ENCODE data around the gene ZNF333.

ZNF333 gene

DNA sequence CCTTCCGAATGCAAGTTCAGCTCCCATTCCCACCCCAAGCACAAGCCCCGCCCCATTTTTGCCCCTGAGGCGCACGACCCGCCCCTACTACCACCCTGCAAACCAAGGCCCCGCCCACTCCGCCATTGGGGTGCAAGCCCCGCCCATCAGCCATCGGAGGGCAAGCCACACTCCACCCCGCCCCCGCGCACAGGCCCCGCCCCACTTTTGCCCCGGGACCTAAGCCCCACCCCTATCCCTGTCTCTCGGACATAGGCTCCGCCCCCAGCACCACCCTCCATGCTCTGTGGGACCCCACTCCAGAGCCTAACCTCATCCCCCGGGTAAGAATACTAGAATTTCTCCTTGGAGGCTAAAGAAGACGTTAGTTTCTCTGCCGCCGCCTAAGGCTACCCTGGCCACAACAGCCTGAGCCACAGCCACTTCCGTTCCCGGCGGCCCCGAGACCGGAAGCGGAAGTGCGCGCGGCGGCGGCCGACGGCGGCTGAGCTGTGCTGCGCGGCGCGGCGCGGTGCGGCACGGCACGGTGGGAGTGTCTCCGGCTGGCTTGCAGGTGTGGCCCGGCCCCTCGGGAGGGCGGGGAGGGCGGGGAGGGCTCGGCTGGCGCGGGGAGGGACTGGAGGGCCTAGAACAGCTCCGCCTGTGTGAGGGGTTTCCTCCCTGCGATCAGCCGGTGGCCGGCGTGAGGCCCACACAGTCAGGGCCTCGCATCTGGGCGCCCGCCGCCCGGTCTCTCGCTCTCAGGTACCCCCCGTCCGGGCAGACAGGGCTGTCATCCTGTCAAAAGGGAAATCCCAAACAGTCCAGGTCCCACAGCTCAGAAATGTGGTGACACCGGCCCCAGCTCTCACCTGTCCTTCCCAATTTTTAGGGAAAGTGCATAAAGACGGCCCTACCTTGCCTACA, at the start of gene ZNF333:
Gene ZNF333, plus strand, starts transcription at position 451 of the 906 bp plus-strand sequence. CDS start 3,444 bp downstream, outside the sequence.
- peak within 1 kb of the TSS; percentile 91 for H3K4me3 ChIP-seq (ENCODE audit: low read length)
- DNase-seq (ENCODE audit: low read depth): peak; percentile 83
- TF ChIP-seq, protein P1, sequence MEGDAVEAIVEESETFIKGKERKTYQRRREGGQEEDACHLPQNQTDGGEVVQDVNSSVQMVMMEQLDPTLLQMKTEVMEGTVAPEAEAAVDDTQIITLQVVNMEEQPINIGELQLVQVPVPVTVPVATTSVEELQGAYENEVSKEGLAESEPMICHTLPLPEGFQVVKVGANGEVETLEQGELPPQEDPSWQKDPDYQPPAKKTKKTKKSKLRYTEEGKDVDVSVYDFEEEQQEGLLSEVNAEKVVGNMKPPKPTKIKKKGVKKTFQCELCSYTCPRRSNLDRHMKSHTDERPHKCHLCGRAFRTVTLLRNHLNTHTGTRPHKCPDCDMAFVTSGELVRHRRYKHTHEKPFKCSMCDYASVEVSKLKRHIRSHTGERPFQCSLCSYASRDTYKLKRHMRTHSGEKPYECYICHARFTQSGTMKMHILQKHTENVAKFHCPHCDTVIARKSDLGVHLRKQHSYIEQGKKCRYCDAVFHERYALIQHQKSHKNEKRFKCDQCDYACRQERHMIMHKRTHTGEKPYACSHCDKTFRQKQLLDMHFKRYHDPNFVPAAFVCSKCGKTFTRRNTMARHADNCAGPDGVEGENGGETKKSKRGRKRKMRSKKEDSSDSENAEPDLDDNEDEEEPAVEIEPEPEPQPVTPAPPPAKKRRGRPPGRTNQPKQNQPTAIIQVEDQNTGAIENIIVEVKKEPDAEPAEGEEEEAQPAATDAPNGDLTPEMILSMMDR (conservative IDR thresholded peaks at IDR 0.05; ENCODE audit: low read length): no peak

- TF ChIP-seq, protein P1 (conservative IDR thresholded peaks at IDR 0.05; ENCODE audit: low read length): no peak
- no peak for DNase-seq (ENCODE audit: low read depth)
These were observed 41.3 kb upstream of the ZNF333 start for GRCh38 chr19:14648506-14648905.

GRCh38 chr19:14649020-14649419, 40.8 kb upstream of the ZNF333 start:
- TF ChIP-seq, protein P1 (conservative IDR thresholded peaks at IDR 0.05; ENCODE audit: low read length): no peak
- no peak for DNase-seq (ENCODE audit: low read depth)
- no peak overlapping the region for H3K4me3 ChIP-seq (ENCODE audit: low read length)

More at GRCh38 chr19:14648506-14648905, 41.3 kb upstream of the ZNF333 start:
- no peak overlapping the region for H3K4me3 ChIP-seq (ENCODE audit: low read length)

DNA sequence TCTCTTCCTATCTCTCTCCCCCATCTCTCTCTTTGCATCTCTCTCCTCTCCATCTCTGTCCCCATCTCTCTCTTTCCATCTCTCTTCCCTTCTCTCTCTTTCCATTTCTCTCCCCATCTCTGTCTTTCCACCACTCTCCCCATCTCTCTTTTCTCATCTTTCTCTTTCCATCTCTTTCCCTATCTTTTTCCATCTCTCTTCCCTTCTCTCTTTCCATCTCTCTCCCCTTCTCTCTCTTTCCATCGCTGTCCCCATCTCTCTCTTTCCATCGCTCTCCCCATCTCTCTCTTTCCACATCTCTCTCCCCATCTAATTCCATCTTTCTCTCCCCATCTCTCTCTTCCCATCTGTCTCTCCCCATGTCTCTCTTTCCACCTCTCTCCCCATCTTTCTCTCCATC, 39.7 kb upstream of the ZNF333 start:
- no peak overlapping the region for H3K4me3 ChIP-seq (ENCODE audit: low read length)
- TF ChIP-seq, protein P1 (conservative IDR thresholded peaks at IDR 0.05; ENCODE audit: low read length): no peak
- DNase-seq (ENCODE audit: low read depth): no peak

- H3K4me3 ChIP-seq (ENCODE audit: low read length): no peak overlapping the region
- no peak for DNase-seq (ENCODE audit: low read depth)
- TF ChIP-seq, protein P1 (conservative IDR thresholded peaks at IDR 0.05; ENCODE audit: low read length): no peak
These were observed 34.9 kb upstream of the ZNF333 start for GRCh38 chr19:14654786-14655560.

DNA sequence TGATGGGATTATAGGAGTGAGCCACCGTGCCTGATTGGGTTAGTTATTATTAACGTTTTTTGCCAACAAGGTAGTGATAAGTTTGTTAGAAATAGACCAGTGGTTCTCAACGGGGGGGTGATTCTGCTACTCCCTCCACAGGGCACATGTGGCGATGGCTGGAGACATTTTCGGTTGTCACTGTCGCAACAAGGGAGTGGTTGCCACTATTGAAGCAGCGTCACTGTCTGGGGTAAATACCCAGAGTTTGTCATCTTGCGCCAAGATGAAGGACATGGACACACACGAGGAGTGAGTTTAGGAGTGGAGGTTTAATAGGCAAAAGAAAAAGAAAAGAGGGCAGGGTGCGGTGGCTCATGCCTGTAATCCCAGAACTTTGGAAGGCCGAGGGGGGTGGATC, 34.1 kb upstream of the ZNF333 start:
- no peak for DNase-seq (ENCODE audit: low read depth)
- no peak overlapping the region for H3K4me3 ChIP-seq (ENCODE audit: low read length)
- TF ChIP-seq, protein P1 (conservative IDR thresholded peaks at IDR 0.05; ENCODE audit: low read length): no peak

All from AG10803 (cell line).